OCI-LY1 (cell line): ENCODE measurements around the gene TTC8.

Source experiments
- EZH2 ChIP-seq: fragments of 200-600 bp; sonication (generic), shearing (Covaris generic); IDR thresholded peaks from 2 replicates; pipeline ENCODE4 v1.8.0; 2017; ENCODE audit warnings: borderline replicate concordance, mixed run types, mild to moderate bottlenecking, antibody characterized with exemption, low read length, moderate library complexity, mixed read lengths
- TF ChIP-seq, protein P1 (sequence below): fragments of 200-600 bp; sonication (generic), shearing (Covaris generic); IDR thresholded peaks from 2 replicates; pipeline ENCODE4 v1.5.1; 2017; ENCODE audit warnings: mild to moderate bottlenecking, antibody characterized with exemption, low read length, moderate library complexity, mixed read lengths

DNA sequence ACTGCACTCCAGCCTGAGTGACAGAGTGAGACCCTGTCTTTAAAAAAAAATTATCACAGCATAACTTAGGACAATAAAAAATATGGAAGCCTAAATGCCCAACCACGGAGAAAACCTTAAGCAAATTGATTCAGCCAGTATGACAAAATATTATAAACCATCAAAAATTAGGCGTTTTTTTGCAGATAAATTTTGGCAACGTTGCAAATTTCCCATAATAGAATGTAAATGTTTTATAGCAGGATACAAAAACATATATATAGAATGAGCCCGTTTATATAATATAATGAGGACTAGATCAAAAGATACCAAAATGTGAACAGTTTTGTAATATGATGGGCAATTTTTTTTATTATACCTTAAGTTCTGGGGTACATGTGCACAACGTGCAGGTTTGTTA lies 24.9 kb upstream of the TTC8 start:
- TF ChIP-seq, protein P1, sequence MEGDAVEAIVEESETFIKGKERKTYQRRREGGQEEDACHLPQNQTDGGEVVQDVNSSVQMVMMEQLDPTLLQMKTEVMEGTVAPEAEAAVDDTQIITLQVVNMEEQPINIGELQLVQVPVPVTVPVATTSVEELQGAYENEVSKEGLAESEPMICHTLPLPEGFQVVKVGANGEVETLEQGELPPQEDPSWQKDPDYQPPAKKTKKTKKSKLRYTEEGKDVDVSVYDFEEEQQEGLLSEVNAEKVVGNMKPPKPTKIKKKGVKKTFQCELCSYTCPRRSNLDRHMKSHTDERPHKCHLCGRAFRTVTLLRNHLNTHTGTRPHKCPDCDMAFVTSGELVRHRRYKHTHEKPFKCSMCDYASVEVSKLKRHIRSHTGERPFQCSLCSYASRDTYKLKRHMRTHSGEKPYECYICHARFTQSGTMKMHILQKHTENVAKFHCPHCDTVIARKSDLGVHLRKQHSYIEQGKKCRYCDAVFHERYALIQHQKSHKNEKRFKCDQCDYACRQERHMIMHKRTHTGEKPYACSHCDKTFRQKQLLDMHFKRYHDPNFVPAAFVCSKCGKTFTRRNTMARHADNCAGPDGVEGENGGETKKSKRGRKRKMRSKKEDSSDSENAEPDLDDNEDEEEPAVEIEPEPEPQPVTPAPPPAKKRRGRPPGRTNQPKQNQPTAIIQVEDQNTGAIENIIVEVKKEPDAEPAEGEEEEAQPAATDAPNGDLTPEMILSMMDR: no peak
- no peak for TF ChIP-seq EZH2
